Measurements from ENCODE around the gene ICAM5. TPM values are rescaled to one million over a fixed set of nuclear protein-coding genes. Genes with fewer than 3 reads are reported as not detected.

ICAM5 gene
- 0.94 and 1.7 TPM in 2 replicates for total RNA-seq (ENCODE audit: low replicate concordance)

GRCh38 chr19:10289836-10290356, at the start of gene ICAM5:
ICAM5 (plus strand) TSS chr19:10289952; CDS start chr19:10290044, 92 bp downstream.

GRCh38 chr19:10251792-10252694, 37.7 kb upstream of the ICAM5 start, which contains the start of gene MRPL4:
MRPL4 (plus strand) TSS chr19:10252214; CDS start chr19:10252254, 40 bp downstream.

GRCh38 chr19:10270616-10271394, 18.9 kb upstream of the ICAM5 start, which contains the start of gene ICAM1:
ICAM1 (plus strand) TSS chr19:10271120; CDS start chr19:10271160, 40 bp downstream.

GRCh38 chr19:10286803-10287737, 2.7 kb upstream of the ICAM5 start, which contains the start of gene ICAM4:
ICAM4 (plus strand) TSS chr19:10286955; CDS start chr19:10287013, 58 bp downstream.

GRCh38 chr19:10309423-10309822, 19.7 kb downstream of the ICAM5 start, which contains the start of gene ZGLP1:
ZGLP1 (minus strand) TSS chr19:10309815.

GRCh38 chr19:10315335-10316214, 25.8 kb downstream of the ICAM5 start, which contains the start of gene FDX2:
FDX2 (minus strand) TSS chr19:10316015; CDS start chr19:10315996, 19 bp downstream.

GRCh38 chr19:10332965-10333757, 43.4 kb downstream of the ICAM5 start, which contains the start of gene RAVER1:
RAVER1 (minus strand) TSS chr19:10333529; CDS start chr19:10333507, 22 bp downstream.

GRCh38 chr19:10339380-10339960, 49.7 kb downstream of the ICAM5 start, which contains the start of gene ICAM3:
ICAM3 (minus strand) TSS chr19:10339624; CDS start chr19:10339614, 10 bp downstream.

Other genes starting within 250 kb of the ICAM5 start
- 16.0 and 22.7 TPM in 2 replicates for gene SHFL, start 203.6 kb upstream of the ICAM5 start, total RNA-seq (ENCODE audit: low replicate concordance)
- under 0.01 and 0.45 TPM in 2 replicates for gene ANGPTL6, start 187.3 kb upstream of the ICAM5 start, total RNA-seq (ENCODE audit: low replicate concordance)
- 25.2 and 32.5 TPM in 2 replicates for gene PPAN, start 183.6 kb upstream of the ICAM5 start, total RNA-seq (ENCODE audit: low replicate concordance)
- 2.0 and 4.0 TPM in 2 replicates for gene P2RY11, start 178.3 kb upstream of the ICAM5 start, total RNA-seq (ENCODE audit: low replicate concordance)
- gene EIF3G, start 170.1 kb upstream of the ICAM5 start, total RNA-seq (ENCODE audit: low replicate concordance), result 343 and 390 TPM in 2 replicates
- 16.6 and 23.2 TPM in 2 replicates for gene DNMT1, start 95.0 kb upstream of the ICAM5 start, total RNA-seq (ENCODE audit: low replicate concordance)
- 9.3 and 22.9 TPM in 2 replicates for gene S1PR2, start 58.6 kb upstream of the ICAM5 start, total RNA-seq (ENCODE audit: low replicate concordance)
- 5.7 and 18.0 TPM in 2 replicates for gene MRPL4, start 37.7 kb upstream of the ICAM5 start, total RNA-seq (ENCODE audit: low replicate concordance)
- 7.5 and 20.7 TPM in 2 replicates for gene ICAM1, start 18.8 kb upstream of the ICAM5 start, total RNA-seq (ENCODE audit: low replicate concordance)
- 0.45 and 0.82 TPM in 2 replicates for gene ICAM4, start 3.0 kb upstream of the ICAM5 start, total RNA-seq (ENCODE audit: low replicate concordance)
- 0.23 and 0.30 TPM in 2 replicates for gene ZGLP1, start 19.9 kb downstream of the ICAM5 start, total RNA-seq (ENCODE audit: low replicate concordance)
- gene FDX2, start 26.1 kb downstream of the ICAM5 start, total RNA-seq (ENCODE audit: low replicate concordance), result 7.1 and 21.8 TPM in 2 replicates
- 8.2 and 10.9 TPM in 2 replicates for gene RAVER1, start 43.6 kb downstream of the ICAM5 start, total RNA-seq (ENCODE audit: low replicate concordance)
- gene ICAM3, start 49.7 kb downstream of the ICAM5 start, total RNA-seq (ENCODE audit: low replicate concordance), result 15.1 and 21.7 TPM in 2 replicates
- gene TYK2, start 90.6 kb downstream of the ICAM5 start, total RNA-seq (ENCODE audit: low replicate concordance), result 70.4 and 104 TPM in 2 replicates
- 256 and 276 TPM in 2 replicates for gene CDC37, start 113.6 kb downstream of the ICAM5 start, total RNA-seq (ENCODE audit: low replicate concordance)
- 2.5 and 2.9 TPM in 2 replicates for gene PDE4A, start 130.6 kb downstream of the ICAM5 start, total RNA-seq (ENCODE audit: low replicate concordance)
- gene KEAP1, start 213.4 kb downstream of the ICAM5 start, total RNA-seq (ENCODE audit: low replicate concordance), result 71.8 and 163 TPM in 2 replicates
- gene S1PR5, start 227.5 kb downstream of the ICAM5 start, total RNA-seq (ENCODE audit: low replicate concordance), result 0.82 and 2.3 TPM in 2 replicates